K562 (cell line): ENCODE measurements around the gene IL37. TPM values are rescaled to one million over a fixed set of nuclear protein-coding genes. Genes with fewer than 3 reads are reported as not detected.

Experiments
- ATAC-seq: fragments of 200-7000 bp; cut with Tn5 transposase; 3 replicates; pipeline ENCODE4 v1.9.1; 2020; ENCODE audit warnings: moderate library complexity
- BruUV-seq: library from RNA; stranded (reverse); fragments of 400-500 nt; replicated peaks from 2 replicates; lab custom pipeline; 2021; lab: Mats Ljungman, UMichigan
- CTCF ChIA-PET: fragments of 300-600 bp; formaldehyde crosslinking; extraction: SDS; loops from one replicate; lab custom pipeline; 2021; ENCODE audit warnings: low intra/inter-chr PET ratio; lab: Yijun Ruan, JAX
- POLR2A ChIA-PET: fragments of 300-600, 350-650 bp; sonication (Branson Sonifier 250); formaldehyde crosslinking; extraction: SDS; loops from one replicate; lab custom pipeline; 2021; ENCODE audit warnings: antibody characterized with exemption, inconsistent platforms; lab: Yijun Ruan, JAX
- DNase-seq, 4 experiments: peaks; one replicate each; pipeline versions ENCODE4 v3.0.0 to v3.0.0-alpha.2; 2011 to 2018; ENCODE audit warnings: low spot score in 3 of 4, mixed read lengths in 3 of 4; ENCODE audit errors: extremely low read depth in 1 of 4
- FAIRE-seq: peaks from 2 replicates; lab custom pipeline; 2011; peaks lifted over from hg19 to GRCh38; lab: Jason Lieb, UNC
- H2AFZ ChIP-seq: 2 replicates; pipeline ENCODE4 v1.6.0; 2011; ENCODE audit warnings: low read depth, low read length, control low read depth, inconsistent platforms
- H3K27ac ChIP-seq: fragments of 200-600 bp; 3 replicates; pipeline ENCODE4 v1.8.0; 2011; ENCODE audit warnings: low read depth, mild to moderate bottlenecking, control low read depth, inconsistent platforms, low read length, moderate library complexity, mixed read lengths; ENCODE audit errors: extremely low read depth
- H3K27me3 ChIP-seq, 2 experiments: fragments of 300-600 bp in 1 of 2; 2 replicates in 1 of 2; 3 replicates in 1 of 2; pipeline versions ENCODE4 v1.6.0 to v1.8.0; 2011; ENCODE audit warnings: inconsistent platforms in 2 of 2, low read length in 2 of 2, mild to moderate bottlenecking in 1 of 2, mixed read lengths in 1 of 2, moderate library complexity in 1 of 2; ENCODE audit not compliant: control insufficient read depth in 2 of 2, insufficient read depth in 2 of 2
- H3K36me3 ChIP-seq: fragments of 300-600 bp; 3 replicates; pipeline ENCODE4 v1.8.0; 2011; ENCODE audit warnings: mild to moderate bottlenecking, low read length, inconsistent platforms; ENCODE audit not compliant: control insufficient read depth, insufficient read depth
- H3K4me1 ChIP-seq, 2 experiments: fragments of 200-600 bp in 1 of 2; replicated peaks in 1 of 2; 2 replicates in 1 of 2; 3 replicates in 1 of 2; pipeline versions ENCODE4 v1.5.1 to v1.8.0; 2011; ENCODE audit warnings: inconsistent platforms in 2 of 2, low read length in 2 of 2, mild to moderate bottlenecking in 1 of 2, mixed read lengths in 1 of 2, moderate library complexity in 1 of 2; ENCODE audit not compliant: control insufficient read depth in 2 of 2, insufficient read depth in 2 of 2
- H3K4me2 ChIP-seq: 2 replicates; pipeline ENCODE4 v1.6.1; 2011; ENCODE audit warnings: low read length, control low read depth, inconsistent platforms, mixed read lengths; ENCODE audit not compliant: insufficient read depth
- H3K4me3 ChIP-seq: fragments of 200-600 bp; sonication (generic), shearing (Covaris generic); 2 replicates; pipeline ENCODE4 v1.5.1; 2016; ENCODE audit warnings: control low read depth, inconsistent platforms
- H3K79me2 ChIP-seq: fragments of 200-600 bp; 3 replicates; pipeline ENCODE4 v1.8.0; 2011; ENCODE audit warnings: low read length, inconsistent platforms; ENCODE audit not compliant: control insufficient read depth, insufficient read depth
- H3K9ac ChIP-seq, 2 experiments: 2 replicates each; pipeline versions ENCODE4 v1.6.0 to v1.6.1; 2011; ENCODE audit warnings: low read depth in 2 of 2, low read length in 2 of 2, control low read depth in 1 of 2, inconsistent platforms in 1 of 2, mild to moderate bottlenecking in 1 of 2, mixed read lengths in 1 of 2; ENCODE audit not compliant: insufficient read depth in 1 of 2
- H3K9me1 ChIP-seq: one replicate; pipeline ENCODE4 v1.6.0; 2011; ENCODE audit warnings: inconsistent platforms, mild to moderate bottlenecking, low read length, moderate library complexity; ENCODE audit not compliant: control insufficient read depth, insufficient read depth
- H3K9me3 ChIP-seq: replicated peaks from 2 replicates; pipeline ENCODE4 v1.5.1; 2011; ENCODE audit warnings: low read depth, low read length, inconsistent platforms; ENCODE audit not compliant: control insufficient read depth, insufficient read depth
- H4K20me1 ChIP-seq: replicated peaks from 2 replicates; pipeline ENCODE4 v1.6.1; 2011; ENCODE audit warnings: low read length, inconsistent platforms, mixed read lengths; ENCODE audit not compliant: control insufficient read depth, insufficient read depth
- C11orf30 ChIP-seq: fragments of 450-650 bp; IDR thresholded peaks from 2 replicates; pipeline ENCODE4 v1.6.1; 2016; ENCODE audit warnings: low read depth, mild to moderate bottlenecking
- CEBPG ChIP-seq, 3 experiments: fragments of 200-800 bp in 1 of 3; sonication (Bioruptor generic) in 1 of 3; sonication (generic) in 1 of 3; formaldehyde crosslinking in 1 of 3; IDR thresholded peaks in 2 of 3; conservative IDR thresholded peaks in 1 of 3; 2 replicates each; pipeline versions ENCODE4 v1.6.1 to v1.8.0; 2016 to 2022; ENCODE audit warnings: missing compliant biosample characterization in 2 of 3, missing genetic modification characterization in 2 of 3, mild to moderate bottlenecking in 1 of 3, missing genetic modification reagents in 1 of 3
- FOSL1 ChIP-seq: fragments of 200-800 bp; sonication (Bioruptor generic); conservative IDR thresholded peaks from 2 replicates; pipeline ENCODE4 v1.6.1; 2016; ENCODE audit warnings: missing genetic modification characterization, missing compliant biosample characterization
- NFE2 ChIP-seq: IDR thresholded peaks from 2 replicates; pipeline ENCODE4 v1.6.1; 2014; ENCODE audit warnings: antibody characterized with exemption, low read depth
- NFIC ChIP-seq: fragments of 450-650 bp; IDR thresholded peaks from 2 replicates; pipeline ENCODE4 v1.6.1; 2017; ENCODE audit warnings: mild to moderate bottlenecking, inconsistent platforms
- RAD21 ChIP-seq, 2 experiments: fragments of 250-450 bp in 1 of 2; fragments of 450-650 bp in 1 of 2; sonication (Bioruptor Pico) in 1 of 2; formaldehyde crosslinking in 1 of 2; IDR thresholded peaks in 1 of 2; conservative IDR thresholded peaks in 1 of 2; 2 replicates each; pipeline versions ENCODE4 v1.4.0 to v1.8.0; 2020 to 2022; ENCODE audit warnings: mild to moderate bottlenecking in 2 of 2, moderate library complexity in 1 of 2
- ZNF655 ChIP-seq: fragments of 250-450 bp; sonication (Bioruptor Pico); IDR thresholded peaks from 2 replicates; pipeline ENCODE4 v1.5.0; 2021
- WGBS: fragments of 100-300 bp; shearing (Covaris generic); methylation state at CpG from one replicate; pipeline ENCODE4 v1.1.6; 2016; ENCODE audit warnings: low coverage, mixed read lengths; ENCODE audit not compliant: insufficient coverage; ENCODE audit errors: missing lambda C conversion rate; 5-methylcytosine and 5-hydroxymethylcytosine counted together
- in situ Hi-C: fragments of 300-500 bp; cut with MboI; formaldehyde crosslinking; loops from 4 replicates; pipeline ENCODE4 v1.15.0; 2018; ENCODE audit warnings: inconsistent platforms, mixed read lengths
- intact Hi-C: fragments of 100-400 bp; cut with micrococcal nuclease; formaldehyde crosslinking; loops from 2 replicates; pipeline ENCODE4 v1.14.2; 2022
- polyA plus RNA-seq, 8 experiments: library from polyadenylated mRNA; depleted of rRNA in 4 of 8; stranded (reverse) in 5 of 8; unstranded in 3 of 8; fragments of >200 nt; fragmentation: Nextera tagmentation in 2 of 8; fragmentation: Illumina TruSeq in 1 of 8; extraction: Ambion mirVana in 2 of 8; extraction: Trizol in 1 of 8; gene quantifications; 2 replicates each; pipeline versions ENCODE4 v1.2.1 to v1.2.3, GENCODE V29; 2011 to 2014; ENCODE audit warnings: inconsistent platforms in 1 of 8, missing spikeins in 1 of 8
- total RNA-seq, 7 experiments: library from RNA; depleted of rRNA in 6 of 7; stranded (reverse); fragments of >200 nt in 6 of 7; fragmentation: Illumina TruSeq in 2 of 7; extraction: Trizol in 2 of 7; gene quantifications; 2 replicates each; pipeline versions ENCODE4 v1.2.1 to v1.2.3, GENCODE V29; 2011 to 2021; ENCODE audit warnings: low replicate concordance in 1 of 7
- TF ChIP-seq, protein P1 (sequence below), 2 experiments: fragments of 450-650 bp; formaldehyde crosslinking in 1 of 2; IDR thresholded peaks; 2 replicates each; pipeline versions ENCODE4 v1.4.0 to v1.6.1; 2014 to 2020; ENCODE audit warnings: mild to moderate bottlenecking in 2 of 2, borderline replicate concordance in 1 of 2, low read depth in 1 of 2
- TF ChIP-seq, protein P2 (sequence below): fragments of 250-450 bp; sonication (Bioruptor Pico); IDR thresholded peaks from 2 replicates; pipeline ENCODE4 v1.5.0; 2021

IL37 gene
- total and polyA plus RNA-seq, 9 of the 15 experiments (the other 6 are each of a cell fraction or from before 2014, with no cell fraction given), result not detected

GRCh38 chr2:112891385-112891831 is 19.6 kb upstream of the IL37 start:
- Histone ChIP-seq H3K9ac (no peak overlapping the region), H3K36me3 (no peaks in the 10 kb centered on the region), H3K9me3 (no peaks in the 10 kb centered on the region), H3K4me3 (no peak overlapping the region), H3K27me3 (no peaks in the 10 kb centered on the region), H3K4me2 (no peak overlapping the region), H3K27ac (no peak overlapping the region), H2AFZ (no peak overlapping the region), H3K9me1 (no peaks in the 10 kb centered on the region), H3K79me2 (no peaks in the 10 kb centered on the region), H4K20me1 (no peaks in the 10 kb centered on the region), H3K4me1 (no peaks in the 10 kb centered on the region)
- WGBS, result 24% methylated on average over 6 of the region's 6 CpGs
- CTCF ChIA-PET, result no interaction called here
- intact Hi-C loops (no loop called here), in situ Hi-C loops (loop anchor here (25.0 kb wide), 1 partner anchor 279 kb away; no protein-coding TSS in a partner anchor)
- no peak for FAIRE-seq
- ATAC-seq, result 0 out of 3 replicates have a peak, but pooled peaks have one; percentile 34
- POLR2A ChIA-PET, result no interaction called here
- BruUV-seq, result no TSS peak
- DNase-seq, result no peak
- TF ChIP-seq CEBPG (CRISPR knock-in tag; IDR thresholded peaks at IDR 0.05) (no peak), CEBPG (tag; conservative IDR thresholded peaks at IDR 0.05 in 1 of 2, IDR thresholded peaks at IDR 0.05 in 1 of 2) (peak; percentile 34 to 42; a peak in 1 of 4 replicates), NFIC (peak; percentile 44), FOSL1 (tag) (0 out of 2 replicates have a peak, but pooled peaks have one; percentile 19), C11orf30 (peak; percentile 23; the same call in 1 of the 2 replicates), NFE2 (peak; percentile 45), RAD21 (CRISPR knock-in tag; conservative IDR thresholded peaks at IDR 0.05 in 1 of 2, IDR thresholded peaks at IDR 0.05 in 1 of 2) (0 out of 4 replicates have a peak, but pooled peaks of 1 of the 2 experiments have one; percentile 4), ZNF655 (CRISPR knock-in tag) (no peak)
- TF ChIP-seq, protein P1, sequence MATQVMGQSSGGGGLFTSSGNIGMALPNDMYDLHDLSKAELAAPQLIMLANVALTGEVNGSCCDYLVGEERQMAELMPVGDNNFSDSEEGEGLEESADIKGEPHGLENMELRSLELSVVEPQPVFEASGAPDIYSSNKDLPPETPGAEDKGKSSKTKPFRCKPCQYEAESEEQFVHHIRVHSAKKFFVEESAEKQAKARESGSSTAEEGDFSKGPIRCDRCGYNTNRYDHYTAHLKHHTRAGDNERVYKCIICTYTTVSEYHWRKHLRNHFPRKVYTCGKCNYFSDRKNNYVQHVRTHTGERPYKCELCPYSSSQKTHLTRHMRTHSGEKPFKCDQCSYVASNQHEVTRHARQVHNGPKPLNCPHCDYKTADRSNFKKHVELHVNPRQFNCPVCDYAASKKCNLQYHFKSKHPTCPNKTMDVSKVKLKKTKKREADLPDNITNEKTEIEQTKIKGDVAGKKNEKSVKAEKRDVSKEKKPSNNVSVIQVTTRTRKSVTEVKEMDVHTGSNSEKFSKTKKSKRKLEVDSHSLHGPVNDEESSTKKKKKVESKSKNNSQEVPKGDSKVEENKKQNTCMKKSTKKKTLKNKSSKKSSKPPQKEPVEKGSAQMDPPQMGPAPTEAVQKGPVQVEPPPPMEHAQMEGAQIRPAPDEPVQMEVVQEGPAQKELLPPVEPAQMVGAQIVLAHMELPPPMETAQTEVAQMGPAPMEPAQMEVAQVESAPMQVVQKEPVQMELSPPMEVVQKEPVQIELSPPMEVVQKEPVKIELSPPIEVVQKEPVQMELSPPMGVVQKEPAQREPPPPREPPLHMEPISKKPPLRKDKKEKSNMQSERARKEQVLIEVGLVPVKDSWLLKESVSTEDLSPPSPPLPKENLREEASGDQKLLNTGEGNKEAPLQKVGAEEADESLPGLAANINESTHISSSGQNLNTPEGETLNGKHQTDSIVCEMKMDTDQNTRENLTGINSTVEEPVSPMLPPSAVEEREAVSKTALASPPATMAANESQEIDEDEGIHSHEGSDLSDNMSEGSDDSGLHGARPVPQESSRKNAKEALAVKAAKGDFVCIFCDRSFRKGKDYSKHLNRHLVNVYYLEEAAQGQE (IDR thresholded peaks at IDR 0.05; ENCODE audit: borderline replicate concordance), result no peak
- TF ChIP-seq, protein P1 (CRISPR knock-in tag; IDR thresholded peaks at IDR 0.05; ENCODE audit: low read depth), result no peak
- TF ChIP-seq, protein P2, sequence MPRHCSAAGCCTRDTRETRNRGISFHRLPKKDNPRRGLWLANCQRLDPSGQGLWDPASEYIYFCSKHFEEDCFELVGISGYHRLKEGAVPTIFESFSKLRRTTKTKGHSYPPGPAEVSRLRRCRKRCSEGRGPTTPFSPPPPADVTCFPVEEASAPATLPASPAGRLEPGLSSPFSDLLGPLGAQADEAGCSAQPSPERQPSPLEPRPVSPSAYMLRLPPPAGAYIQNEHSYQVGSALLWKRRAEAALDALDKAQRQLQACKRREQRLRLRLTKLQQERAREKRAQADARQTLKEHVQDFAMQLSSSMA (CRISPR knock-in tag), result no peak
